LHCN-M2 (cell line): ENCODE measurements around the gene CMSS1. TPM values are rescaled to one million over a fixed set of nuclear protein-coding genes. Genes with fewer than 3 reads are reported as not detected.

Experiments
- DNase-seq: peaks from one replicate; pipeline ENCODE4 v3.0.0-alpha.2; 2012; ENCODE audit warnings: low read depth
- total RNA-seq: library from RNA; depleted of rRNA; stranded (reverse); fragments of >200 nt; gene quantifications from 2 replicates; pipeline ENCODE4 v1.2.3, GENCODE V29; 2014

Gene CMSS1
- total RNA-seq, 1 experiment from 2014 or later: 37.1 TPM

GRCh38 chr3:99901200-99901926 is 83.7 kb downstream of the CMSS1 start:
- peak; percentile 93 for DNase-seq

- peak; percentile 59 for DNase-seq
Observed at GRCh38 chr3:99902091-99902490, 84.4 kb downstream of the CMSS1 start.

- no peak for DNase-seq
Observed at GRCh38 chr3:99903869-99904268, 86.2 kb downstream of the CMSS1 start.

- DNase-seq: no peak
Observed at GRCh38 chr3:99907959-99908544, 90.4 kb downstream of the CMSS1 start.

- DNase-seq: peak; percentile 86
Observed at GRCh38 chr3:99909714-99910495, 92.2 kb downstream of the CMSS1 start.

- no peak for DNase-seq
Observed at GRCh38 chr3:99910752-99911290, 93.2 kb downstream of the CMSS1 start.

GRCh38 chr3:99911433-99911832 is 93.8 kb downstream of the CMSS1 start:
- DNase-seq: no peak

- DNase-seq: no peak
Observed at GRCh38 chr3:99915906-99916432, 98.3 kb downstream of the CMSS1 start.

GRCh38 chr3:99918715-99919114 is 101.1 kb downstream of the CMSS1 start:
- no peak for DNase-seq

- no peak for DNase-seq
Observed at GRCh38 chr3:99919694-99920093, 102.0 kb downstream of the CMSS1 start.

- DNase-seq: no peak
Observed at GRCh38 chr3:99920481-99921376, 103.1 kb downstream of the CMSS1 start.

GRCh38 chr3:99921377-99921695 is 103.7 kb downstream of the CMSS1 start:
- no peak for DNase-seq

GRCh38 chr3:99921986-99922385 is 104.3 kb downstream of the CMSS1 start:
- DNase-seq: no peak

- no peak for DNase-seq
Observed at GRCh38 chr3:99923873-99924272, 106.2 kb downstream of the CMSS1 start.

- DNase-seq: peak; percentile 69
Observed at GRCh38 chr3:99925584-99926230, 108.0 kb downstream of the CMSS1 start.

- no peak for DNase-seq
Observed at GRCh38 chr3:99927671-99928457, 110.2 kb downstream of the CMSS1 start.

GRCh38 chr3:99928771-99929744 is 111.4 kb downstream of the CMSS1 start:
- no peak for DNase-seq

GRCh38 chr3:99929745-99930139 is 112.1 kb downstream of the CMSS1 start:
- DNase-seq: peak; percentile 30

GRCh38 chr3:99931059-99931458 is 113.4 kb downstream of the CMSS1 start:
- DNase-seq: no peak
